ENCODE results near the gene CYBRD1.
A peak's percentile ranks its signal among the peaks of the same experiment; 100 is the strongest.

CYBRD1 gene

GRCh38 chr2:171557363-171557762, 35.1 kb downstream of the CYBRD1 start:
- DNase-seq, result no peak

GRCh38 chr2:171563301-171563700, 41.0 kb downstream of the CYBRD1 start:
- no peak for DNase-seq

DNA sequence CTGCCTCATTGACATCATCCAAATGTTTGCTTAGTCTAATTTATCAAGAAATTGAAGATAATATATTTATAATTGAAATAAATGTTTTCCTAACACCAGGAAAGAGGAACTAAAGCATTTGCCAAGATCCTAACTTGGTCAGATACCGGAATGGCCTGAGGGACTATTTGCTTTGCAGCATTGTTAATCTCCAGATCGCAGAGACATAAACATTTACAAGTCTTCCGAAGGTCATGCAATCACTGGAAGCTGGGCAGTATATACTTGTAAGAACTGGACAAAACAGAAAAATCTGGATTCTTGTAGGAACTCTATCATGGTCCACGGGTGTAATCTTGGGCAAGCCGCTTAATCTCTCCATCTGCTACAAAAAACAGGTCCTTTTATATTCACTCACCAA, 42.2 kb downstream of the CYBRD1 start:
- DNase-seq, result no peak

DNA sequence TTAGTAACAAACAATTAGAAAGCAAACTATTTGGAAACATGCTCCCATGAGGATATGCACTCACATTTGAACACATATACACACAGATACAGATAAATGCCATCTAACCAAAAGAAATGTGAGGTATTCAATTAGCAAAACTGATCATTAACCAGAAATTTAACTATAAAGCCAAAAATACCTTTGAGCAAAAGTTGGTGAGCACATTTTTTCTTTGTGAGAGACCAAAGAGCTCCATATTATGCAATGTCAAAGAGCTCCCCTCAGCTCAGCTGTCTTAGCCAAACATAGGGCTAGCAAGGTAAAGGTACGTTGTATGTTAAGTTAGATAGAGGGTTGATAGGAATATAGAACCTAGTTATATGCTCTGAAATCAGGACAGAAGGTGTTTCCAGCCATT, 43.8 kb downstream of the CYBRD1 start:
- DNase-seq, result no peak

DNA sequence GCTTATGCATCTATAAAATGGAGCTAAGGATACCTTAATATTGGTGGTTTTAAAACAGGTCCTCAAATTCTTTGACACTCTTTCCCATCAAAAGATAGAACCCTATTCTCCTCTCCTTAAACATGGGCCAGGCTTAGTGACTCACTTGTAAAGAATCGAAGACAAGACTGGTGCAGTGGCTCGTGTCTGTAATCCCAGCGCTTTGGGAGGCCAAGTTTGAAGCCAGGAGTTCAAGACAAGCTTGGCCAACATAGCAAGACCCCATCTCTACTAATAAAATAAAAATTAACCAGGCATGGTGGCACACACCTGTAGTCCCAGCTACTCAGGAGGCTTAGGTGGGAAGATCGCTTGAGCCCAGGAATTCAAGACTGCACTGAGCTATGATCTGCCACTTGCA, 44.5 kb downstream of the CYBRD1 start:
- DNase-seq, result no peak

- no peak for DNase-seq
Observed at GRCh38 chr2:171568089-171568488, 45.8 kb downstream of the CYBRD1 start.

- DNase-seq, result no peak
Observed at GRCh38 chr2:171571721-171572120, 49.4 kb downstream of the CYBRD1 start.

DNA sequence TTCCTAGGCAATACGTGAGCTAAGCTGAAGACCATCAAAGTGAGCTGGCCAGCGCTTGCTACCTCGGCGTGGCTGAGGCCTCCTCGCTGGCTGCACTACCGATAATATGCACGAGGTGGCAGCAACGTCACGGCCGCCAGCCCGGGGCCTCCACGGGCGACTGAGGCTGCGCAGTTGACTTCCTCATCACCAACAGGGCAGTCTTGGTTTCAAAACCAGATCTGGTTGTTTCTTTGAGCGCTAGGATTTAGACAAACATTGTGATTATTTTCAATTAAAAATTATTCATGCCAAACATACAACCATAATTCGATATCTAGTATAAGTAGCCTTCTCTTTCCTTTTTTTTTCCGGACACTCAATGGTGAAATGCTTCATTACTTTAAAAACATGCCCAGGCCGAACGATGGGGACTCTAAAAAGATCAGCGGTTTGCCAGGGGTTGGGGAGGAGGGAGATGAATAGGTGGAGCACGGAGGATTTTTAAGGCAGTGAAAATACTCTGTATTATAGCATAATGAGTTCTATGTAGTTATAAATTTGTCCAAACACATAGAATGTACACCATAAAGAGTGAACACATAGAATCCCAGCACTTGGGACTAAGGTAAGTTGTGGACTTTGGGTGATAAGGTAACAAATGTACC, 52.0 kb downstream of the CYBRD1 start:
- peak; percentile 45 for DNase-seq

DNA sequence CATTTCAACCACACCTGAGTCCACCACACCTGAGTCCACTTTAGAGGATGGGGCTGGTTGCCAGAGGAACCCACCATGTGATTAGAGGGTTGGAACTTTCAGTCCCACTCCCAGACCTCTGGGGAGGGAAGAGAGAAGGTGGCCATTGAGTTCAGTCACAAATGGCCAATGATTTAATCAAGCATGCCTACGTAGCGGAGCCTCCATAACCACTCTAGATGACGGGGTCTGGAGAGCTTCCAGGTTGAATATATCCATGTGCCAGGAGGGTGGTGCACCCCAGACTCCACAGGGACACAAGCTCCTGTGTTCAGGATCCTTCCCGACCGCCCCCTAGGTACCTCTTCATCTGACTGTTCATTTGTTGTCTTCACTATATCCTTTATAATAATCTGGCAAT, 53.3 kb downstream of the CYBRD1 start:
- no peak for DNase-seq

DNA sequence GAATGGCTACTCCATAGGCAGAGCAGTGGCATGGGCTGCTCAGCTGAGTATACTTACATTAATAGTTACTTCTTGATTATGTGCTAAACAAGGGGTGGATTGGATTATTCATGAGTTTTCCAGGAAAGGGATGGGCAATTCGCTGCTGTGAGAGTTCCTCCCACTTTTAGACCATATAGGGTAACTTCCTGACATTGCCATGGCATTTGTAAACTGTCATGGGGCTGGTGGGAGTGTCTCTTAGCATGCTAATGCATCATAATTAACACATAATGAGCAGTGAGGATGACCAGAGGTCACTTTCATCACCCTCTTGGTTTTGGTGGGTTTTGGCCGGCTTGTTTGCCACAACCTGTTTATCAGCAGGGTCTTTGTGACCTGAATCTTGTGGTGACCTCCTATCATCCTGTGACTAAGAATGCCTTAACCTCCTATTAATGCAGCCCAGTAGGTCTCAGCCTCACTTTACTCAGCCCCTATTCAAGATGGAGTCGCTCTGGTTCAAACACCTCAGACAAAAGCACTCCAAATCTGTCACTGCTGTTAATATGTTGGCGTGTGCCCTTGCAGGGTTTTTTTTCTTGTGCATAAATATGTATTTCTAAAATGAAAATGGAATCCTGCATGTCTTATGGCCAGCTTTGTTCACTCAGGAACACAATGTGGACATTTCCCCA, 56.0 kb downstream of the CYBRD1 start:
- DNase-seq, result no peak

DNA sequence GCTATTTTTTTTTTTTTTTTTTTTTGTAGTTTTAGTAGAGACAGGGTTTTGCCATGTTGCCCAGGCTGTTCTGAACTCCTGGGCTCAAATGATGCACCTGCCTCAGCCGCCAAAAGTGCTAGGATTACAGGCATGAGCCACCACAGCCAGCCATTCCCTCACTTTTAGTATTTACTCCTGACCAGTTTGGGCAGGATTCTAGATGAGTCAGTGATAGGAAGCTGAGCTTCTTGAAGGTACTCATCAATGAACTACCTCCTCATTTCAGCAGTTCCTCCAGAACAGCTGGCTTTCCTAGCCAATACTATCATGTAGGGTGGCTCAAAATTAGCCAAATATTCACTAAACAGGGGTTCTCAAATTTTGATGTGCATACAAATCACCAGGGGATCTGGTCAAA, 57.2 kb downstream of the CYBRD1 start:
- no peak for DNase-seq

DNA sequence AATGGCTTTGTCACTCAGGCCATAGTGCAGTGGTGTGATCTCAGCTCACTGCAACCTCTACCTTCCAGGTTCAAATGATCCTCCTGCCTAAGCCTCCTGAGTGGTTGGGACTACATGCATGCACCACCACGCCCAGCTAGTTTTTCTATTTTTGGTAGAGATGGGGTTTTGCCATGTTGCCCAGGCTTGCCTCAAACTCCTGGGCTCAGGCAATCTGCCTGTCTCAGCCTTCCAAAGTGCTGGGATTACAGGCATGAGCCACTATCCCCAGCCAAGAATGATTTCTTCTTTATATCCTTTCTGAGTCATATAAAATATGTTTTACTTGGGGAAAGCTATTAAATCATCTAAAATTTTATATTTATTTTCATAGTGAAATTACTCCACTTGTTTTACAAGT, 61.3 kb downstream of the CYBRD1 start:
- DNase-seq, result no peak

GRCh38 chr2:171584001-171584400, 61.7 kb downstream of the CYBRD1 start:
- no peak for DNase-seq

DNA sequence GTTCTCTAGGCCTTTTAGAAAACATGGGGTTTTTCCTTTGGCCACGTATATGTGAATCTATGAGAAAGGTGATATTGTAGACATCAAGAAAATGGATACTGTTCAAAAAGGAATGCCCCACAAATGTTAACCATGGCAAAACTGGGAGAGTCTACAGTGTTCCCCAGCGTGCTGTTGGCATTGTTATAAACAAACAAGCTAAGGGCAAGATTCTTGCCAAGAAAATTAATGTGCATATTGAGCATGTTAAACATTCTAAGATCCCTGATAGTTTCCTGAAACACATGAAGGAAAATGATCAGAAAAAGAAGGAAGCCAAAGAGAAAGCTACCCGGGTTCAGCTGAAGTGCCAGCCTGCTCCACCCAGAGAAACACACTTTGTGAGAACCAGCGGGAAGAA, 64.9 kb downstream of the CYBRD1 start:
- DNase-seq, result no peak

DNA sequence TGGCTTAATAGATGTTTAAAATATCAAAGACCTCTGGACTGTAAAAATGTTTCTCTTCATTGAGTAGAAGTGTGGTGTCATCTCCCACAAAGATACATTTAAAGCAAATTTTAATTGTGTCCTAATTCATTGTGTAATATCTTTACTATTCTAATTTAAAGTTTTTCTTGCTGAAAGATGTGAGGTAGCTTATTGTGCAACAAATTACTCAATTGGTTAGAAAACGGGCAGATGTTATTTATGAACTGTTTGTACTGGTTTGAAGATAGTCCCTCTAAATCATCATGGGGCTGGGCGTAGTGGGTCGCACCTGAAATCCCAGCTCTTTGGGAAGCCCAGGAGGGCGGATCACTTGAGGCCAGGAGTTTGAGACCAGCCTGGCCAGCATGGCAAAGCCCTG, 65.3 kb downstream of the CYBRD1 start:
- DNase-seq, result no peak

- no peak for DNase-seq
Observed at GRCh38 chr2:171590116-171590515, 67.8 kb downstream of the CYBRD1 start.

DNA sequence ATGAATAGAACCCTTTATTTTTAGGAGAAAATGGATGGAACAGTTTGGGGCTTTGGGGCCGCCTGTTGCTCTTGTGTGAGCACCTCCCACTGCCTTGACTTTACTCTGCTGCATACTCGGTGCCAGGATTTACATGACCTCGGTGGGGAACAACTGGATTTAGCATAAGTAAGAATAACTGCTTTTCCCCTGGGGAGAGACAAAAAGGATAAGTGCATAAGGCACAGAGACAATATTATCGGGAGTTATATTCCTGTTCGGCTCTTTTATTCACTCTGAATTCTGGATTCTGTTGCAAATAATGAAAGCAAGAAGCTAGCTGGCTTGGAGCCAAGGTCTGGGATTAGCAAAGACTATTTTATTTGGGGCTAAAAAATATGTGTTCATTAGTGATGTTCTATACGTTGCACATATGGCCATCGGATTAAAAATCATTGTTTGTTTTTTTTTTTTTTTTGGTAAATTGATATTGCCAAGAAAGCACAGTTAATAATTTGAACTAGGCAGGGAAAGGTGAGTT, 69.8 kb downstream of the CYBRD1 start:
- no peak for DNase-seq

DNA sequence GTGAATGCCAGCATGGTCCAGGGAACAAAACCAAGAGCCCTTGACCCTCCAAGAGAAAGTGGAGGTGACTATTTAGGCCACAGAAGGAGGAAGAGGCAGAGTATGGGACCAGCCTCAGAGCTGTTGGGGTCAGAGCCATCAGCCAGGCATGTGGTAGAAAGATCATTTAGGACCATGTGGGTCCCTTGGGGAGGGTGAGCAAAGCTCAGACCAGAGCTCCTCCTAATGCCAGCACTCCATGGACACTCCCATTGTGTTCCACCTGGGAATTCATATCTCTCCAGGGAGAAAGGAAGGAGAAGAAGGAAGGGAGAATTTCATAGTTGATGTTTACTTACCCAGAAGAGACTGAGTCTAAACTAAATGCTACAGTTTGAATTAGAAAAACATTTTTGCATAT, 73.2 kb downstream of the CYBRD1 start:
- no peak for DNase-seq

- DNase-seq, result no peak
Observed at GRCh38 chr2:171595896-171596295, 73.6 kb downstream of the CYBRD1 start.

GRCh38 chr2:171598713-171599319, 76.5 kb downstream of the CYBRD1 start:
- DNase-seq, result peak; percentile 65

DNA sequence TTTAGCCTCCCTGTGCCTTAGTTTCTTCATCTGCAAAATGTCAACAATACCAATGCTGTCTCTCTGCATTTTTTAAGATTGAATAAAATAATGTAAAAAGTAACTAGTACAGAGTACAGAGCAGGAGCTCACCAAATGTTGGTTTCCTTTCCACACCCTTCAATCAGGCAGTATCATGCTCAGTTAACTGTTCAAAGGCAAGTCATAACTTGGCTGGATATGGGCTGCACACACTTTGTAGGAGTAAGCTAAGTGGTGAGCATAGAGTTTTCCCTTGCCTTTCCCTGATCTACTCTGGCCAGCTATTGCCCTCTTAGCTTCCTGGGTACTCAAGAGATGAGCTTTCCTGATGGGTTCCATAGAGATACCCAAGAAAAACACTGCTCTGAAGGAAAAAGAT, 77.9 kb downstream of the CYBRD1 start:
- DNase-seq, result no peak

- no peak for DNase-seq
Observed at GRCh38 chr2:171602352-171602751, 80.1 kb downstream of the CYBRD1 start.
